PFSK-1 (cell line): ENCODE measurements around the gene CASP7.

ENCODE experiments used
- FOXP2 ChIP-seq: optimal IDR thresholded peaks from 2 replicates; pipeline ENCODE3; 2011; ENCODE audit warnings: borderline replicate concordance, control low read depth, inconsistent platforms; ENCODE audit not compliant: insufficient read depth; ENCODE audit errors: extremely low read length, extremely low read depth
- POLR2AphosphoS5 ChIP-seq: IDR thresholded peaks from 2 replicates; pipeline ENCODE4 v1.6.1; 2012; ENCODE audit warnings: low read depth, mild to moderate bottlenecking, control low read depth, low read length, moderate library complexity
- SIN3A ChIP-seq: IDR thresholded peaks from 2 replicates; pipeline ENCODE4 v1.6.1; 2012; ENCODE audit warnings: mild to moderate bottlenecking, low read length, moderate library complexity, borderline replicate concordance; ENCODE audit not compliant: insufficient read depth
- TAF1 ChIP-seq: IDR thresholded peaks from 2 replicates; pipeline ENCODE4 v1.6.1; 2012; ENCODE audit warnings: low read length, control low read depth, borderline replicate concordance; ENCODE audit not compliant: insufficient read depth
- TF ChIP-seq, protein P1 (sequence below), 2 experiments: IDR thresholded peaks; 2 replicates each; pipeline versions ENCODE4 v1.6.1 to v1.8.0; 2011 to 2012; ENCODE audit warnings: low read depth in 2 of 2, low read length in 2 of 2, control low read depth in 1 of 2, inconsistent platforms in 1 of 2, mild to moderate bottlenecking in 1 of 2, moderate library complexity in 1 of 2; ENCODE audit not compliant: insufficient read depth in 1 of 2

DNA sequence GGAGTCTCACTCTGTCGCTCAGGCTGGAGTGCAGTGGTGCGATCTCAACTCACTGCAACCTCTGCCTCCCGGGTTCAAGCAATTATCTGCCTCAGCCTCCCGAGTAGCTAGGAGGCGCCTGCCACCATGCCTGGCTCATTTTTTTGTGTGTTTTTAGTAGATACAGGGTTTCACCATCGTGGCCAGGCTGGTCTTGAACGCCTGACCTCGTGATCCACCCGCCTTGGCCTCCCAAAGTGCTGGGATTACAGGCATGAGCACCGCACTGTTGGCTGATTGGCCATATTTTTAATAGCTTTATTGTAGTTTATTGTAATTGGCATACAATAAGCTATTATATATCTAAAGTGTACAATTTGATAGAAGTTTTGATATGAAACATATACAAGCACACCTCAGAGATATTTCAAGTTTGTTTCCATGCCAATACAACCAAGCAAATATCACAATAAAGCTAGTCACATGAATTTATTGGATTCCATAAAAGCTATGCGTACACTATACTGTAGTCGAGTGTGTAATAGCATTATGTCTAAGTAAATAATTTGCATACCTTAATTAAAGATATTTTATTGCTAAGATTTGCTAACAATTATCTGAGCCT lies 77.3 kb downstream of the CASP7 start:
- TF ChIP-seq, protein P1, sequence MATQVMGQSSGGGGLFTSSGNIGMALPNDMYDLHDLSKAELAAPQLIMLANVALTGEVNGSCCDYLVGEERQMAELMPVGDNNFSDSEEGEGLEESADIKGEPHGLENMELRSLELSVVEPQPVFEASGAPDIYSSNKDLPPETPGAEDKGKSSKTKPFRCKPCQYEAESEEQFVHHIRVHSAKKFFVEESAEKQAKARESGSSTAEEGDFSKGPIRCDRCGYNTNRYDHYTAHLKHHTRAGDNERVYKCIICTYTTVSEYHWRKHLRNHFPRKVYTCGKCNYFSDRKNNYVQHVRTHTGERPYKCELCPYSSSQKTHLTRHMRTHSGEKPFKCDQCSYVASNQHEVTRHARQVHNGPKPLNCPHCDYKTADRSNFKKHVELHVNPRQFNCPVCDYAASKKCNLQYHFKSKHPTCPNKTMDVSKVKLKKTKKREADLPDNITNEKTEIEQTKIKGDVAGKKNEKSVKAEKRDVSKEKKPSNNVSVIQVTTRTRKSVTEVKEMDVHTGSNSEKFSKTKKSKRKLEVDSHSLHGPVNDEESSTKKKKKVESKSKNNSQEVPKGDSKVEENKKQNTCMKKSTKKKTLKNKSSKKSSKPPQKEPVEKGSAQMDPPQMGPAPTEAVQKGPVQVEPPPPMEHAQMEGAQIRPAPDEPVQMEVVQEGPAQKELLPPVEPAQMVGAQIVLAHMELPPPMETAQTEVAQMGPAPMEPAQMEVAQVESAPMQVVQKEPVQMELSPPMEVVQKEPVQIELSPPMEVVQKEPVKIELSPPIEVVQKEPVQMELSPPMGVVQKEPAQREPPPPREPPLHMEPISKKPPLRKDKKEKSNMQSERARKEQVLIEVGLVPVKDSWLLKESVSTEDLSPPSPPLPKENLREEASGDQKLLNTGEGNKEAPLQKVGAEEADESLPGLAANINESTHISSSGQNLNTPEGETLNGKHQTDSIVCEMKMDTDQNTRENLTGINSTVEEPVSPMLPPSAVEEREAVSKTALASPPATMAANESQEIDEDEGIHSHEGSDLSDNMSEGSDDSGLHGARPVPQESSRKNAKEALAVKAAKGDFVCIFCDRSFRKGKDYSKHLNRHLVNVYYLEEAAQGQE (IDR thresholded peaks at IDR 0.05; ENCODE audit: insufficient read depth in 1 of 2, low read depth in 2 of 2, low read length in 2 of 2): no peak
- TF ChIP-seq TAF1 (no peak), POLR2AphosphoS5 (no peak), SIN3A (no peak), FOXP2 (no peak)
